GM18870 (cell line): ENCODE measurements around the gene MBOAT1.
"Not testable (repeated sequence)": the region's sequence is repeated elsewhere in the genome, so short reads cannot be mapped to it uniquely, and the experiment has no call there.

Source experiments
- ATAC-seq: cut with Tn5 transposase; IDR thresholded peaks from one replicate; pipeline ENCODE4 v1.9.1; 2021; ENCODE audit warnings: moderate library complexity; ENCODE audit not compliant: unreplicated experiment

Gene MBOAT1

DNA sequence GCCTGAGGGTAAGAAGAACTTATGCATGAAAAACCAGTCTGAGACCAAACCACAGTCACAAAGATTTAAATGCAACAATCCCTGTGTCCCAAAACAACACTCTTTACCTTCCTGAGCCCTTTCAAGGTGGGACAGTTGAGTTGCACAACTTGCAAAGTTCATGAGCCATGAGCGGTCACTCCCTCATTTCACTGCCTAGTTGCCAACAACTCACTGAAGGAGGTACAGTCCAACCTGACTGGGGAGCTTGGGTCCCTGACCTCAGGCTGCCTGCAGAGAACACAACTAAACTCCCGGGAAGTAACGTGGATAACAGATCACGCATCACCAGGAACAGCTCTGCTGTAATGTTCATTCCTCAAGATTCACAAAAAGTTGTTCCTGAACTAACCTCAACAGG lies 69.4 kb downstream of the MBOAT1 start:
- no peak for ATAC-seq

DNA sequence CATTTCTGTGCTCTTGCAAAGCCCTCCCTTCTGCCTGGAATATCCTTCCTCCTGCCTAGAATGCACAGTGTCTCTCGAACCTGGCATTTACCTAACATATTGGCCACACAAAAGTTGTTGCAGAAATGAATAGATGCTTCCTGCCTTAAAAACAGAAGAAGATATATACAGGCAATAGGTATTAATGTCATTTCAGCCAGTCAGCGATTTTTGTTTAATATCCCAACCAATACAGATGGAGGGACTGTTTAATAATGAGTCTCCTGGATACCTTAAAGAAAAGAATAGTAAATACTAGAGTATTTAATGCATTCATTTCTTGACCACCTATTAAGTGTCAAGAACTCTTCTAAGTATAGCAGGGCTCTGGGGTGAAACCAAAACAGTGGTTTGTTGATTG lies 70.3 kb downstream of the MBOAT1 start:
- no peak for ATAC-seq

DNA sequence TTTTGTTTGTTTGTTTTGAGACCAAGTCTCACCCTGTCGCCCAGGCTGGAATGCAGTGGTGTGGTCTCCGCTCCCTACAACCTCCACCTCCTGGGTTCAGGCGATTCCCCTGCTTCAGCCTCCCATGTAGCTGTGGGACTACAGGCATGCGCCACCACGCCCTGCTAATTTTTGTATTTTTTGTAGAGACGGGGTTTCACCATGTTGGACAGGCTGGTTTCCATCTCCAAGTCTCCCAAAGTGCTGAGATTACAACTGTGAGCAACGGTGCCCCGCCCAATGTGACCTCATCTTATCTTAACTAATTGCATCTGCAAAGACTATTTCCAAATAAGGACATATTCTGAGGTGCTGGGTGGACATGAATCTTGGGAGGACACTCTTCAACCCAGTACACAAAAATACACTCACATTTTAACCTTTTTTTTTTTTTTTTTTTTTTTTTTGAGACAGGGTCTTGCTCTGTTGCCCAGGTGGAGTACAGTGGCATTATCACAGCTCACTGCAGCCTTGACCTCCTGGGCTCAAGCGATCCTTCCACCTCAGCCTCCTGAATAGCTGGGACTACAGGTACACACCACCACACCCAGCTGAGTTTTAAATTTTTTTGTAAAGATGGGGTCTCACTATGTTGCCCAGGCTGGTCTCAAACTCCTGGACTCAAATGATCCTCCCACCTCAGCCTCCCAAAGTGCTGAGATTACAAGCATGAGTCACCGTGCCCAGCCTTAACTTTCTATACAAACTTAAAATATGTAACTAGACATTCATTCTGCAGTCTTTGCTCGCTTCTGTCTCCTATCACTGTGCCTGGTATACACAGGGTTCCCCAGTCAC lies 72.9 kb downstream of the MBOAT1 start:
- not testable (repeated sequence) for ATAC-seq

DNA sequence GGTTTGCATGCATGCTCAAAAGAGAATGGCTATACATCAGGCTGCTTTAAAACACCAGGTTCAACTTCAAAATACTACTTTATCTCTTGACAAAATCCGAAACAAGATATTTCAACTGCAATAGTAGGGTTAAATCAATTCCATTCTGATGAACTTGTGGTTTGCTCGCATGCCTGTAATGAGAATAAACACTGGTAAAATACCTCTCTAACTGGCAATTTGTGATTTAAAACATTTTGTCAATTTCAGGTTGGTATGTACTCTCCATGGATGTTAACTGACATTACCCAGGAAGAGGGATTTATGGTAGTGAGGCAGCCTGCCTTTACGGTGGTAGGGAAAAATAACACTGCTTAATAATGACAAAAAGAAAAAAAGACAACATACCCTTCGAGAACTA lies 74.4 kb downstream of the MBOAT1 start:
- ATAC-seq = no peak

DNA sequence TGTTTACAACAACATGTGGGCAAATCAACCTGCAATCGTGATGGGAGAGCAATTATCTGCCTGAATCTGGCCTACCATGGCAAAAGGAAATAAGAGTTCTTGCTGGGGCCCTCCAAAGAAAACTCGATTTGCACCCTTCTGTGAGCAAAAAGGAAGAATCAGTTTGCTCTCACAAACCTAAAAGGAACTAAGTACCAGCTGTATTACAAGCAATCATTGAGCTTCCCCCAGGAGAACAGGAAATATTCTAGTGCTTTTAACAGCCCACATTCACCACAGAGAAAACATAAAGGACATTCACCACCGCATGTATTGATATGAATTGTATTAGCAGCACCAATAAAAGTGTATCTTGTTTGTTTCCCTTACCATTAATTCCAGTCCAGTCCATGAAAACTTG lies 75.0 kb downstream of the MBOAT1 start:
- ATAC-seq = no peak

DNA sequence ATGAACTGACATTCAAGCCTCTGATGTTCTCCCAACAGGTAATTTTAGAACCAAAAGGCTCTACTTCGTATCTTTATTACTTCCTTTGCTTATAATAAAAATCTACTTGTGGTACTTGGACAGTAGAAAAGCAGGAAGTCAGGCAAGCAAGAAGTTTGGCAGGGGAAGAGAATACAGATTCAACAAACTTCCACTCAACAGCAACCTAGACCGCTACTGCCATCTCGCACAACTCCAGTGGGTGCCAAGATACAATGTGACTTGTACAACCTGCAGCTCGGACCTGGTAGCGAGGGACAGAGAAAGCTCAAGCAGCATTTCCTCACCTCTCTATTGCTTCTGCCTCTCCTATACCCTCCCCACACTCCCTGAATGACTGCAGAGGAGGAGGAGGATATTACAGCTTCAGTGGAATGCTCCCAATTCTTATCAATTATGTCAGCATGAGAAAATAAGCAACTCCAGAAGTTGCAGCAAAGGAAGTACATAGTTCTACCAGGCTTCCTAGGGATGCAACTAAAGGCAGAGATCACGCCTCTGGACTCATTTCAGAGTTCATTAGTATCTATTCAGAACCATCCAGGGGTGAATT lies 76.5 kb downstream of the MBOAT1 start:
- ATAC-seq = no peak

DNA sequence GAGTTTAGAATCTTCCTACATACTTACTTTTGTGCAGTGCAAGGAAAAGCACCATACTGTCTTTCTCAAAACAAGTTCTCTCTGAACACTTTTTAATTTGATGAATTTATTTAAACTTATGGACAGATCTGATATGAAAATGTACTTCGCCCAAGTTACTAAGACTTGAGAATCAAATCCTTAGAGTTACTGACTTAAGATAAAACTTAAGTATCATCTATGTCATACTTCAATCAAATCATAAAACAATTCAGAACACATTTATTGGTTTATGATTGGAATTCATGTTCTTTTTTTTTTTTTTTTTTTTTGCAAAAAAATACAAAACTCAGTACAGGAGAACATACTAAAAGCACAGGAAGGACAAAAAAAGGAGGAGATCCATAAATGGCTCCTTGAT lies 77.7 kb downstream of the MBOAT1 start:
- no peak for ATAC-seq

DNA sequence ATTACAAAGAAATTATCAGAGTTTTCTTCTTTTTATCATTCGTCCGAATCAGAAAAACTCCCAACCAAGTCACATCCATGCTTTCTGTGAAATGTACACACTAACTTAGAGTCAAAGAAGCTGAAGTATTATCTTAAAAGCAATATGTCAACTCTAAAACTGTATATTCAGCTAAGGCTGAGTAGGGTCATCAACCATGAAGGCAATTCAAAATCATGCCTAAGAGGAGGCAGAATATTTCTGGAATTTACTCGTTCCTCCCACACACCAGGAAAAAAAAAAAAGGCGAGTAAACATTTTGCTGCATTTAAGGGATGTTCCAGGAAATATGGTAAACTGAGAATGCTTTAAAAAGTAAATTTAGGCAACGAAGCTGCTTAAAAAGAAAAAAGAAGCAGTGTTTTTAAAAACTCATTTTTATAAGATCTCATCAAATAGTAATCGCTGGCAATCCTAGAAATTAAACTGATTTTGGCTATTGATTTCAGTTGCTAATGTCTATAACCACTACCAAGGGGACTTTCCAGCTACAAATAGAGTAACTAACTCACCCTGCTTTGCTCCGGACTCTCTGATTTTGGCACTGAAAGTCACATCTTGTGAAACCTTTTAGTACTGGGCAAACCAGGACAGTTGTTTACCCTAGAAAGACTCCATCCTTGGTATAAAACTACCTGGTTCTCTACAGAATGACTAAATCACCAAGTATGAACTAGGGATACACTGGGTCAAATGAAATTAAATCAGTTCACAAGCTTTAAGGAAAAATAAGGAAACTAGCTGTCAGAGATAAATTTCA lies 82.8 kb downstream of the MBOAT1 start:
- no peak for ATAC-seq

DNA sequence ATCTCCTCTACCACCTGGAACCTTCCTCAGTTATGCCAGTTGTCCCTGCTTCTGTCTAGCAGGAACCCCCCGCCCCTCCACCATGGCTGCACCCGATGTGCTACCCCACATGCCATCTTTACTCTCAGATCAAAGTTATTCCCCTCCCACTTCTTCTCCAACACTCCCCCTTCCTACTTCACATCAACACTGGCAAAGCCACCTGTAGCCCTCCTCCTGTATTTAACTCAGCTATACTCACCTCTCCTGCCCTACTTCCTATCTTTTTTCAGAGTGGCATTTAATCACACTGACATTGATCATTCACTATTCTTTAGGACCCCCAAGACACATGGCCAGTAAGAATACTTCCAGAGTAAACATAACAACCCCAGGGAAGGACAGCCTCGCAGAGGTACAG lies 84.3 kb downstream of the MBOAT1 start:
- no peak for ATAC-seq

DNA sequence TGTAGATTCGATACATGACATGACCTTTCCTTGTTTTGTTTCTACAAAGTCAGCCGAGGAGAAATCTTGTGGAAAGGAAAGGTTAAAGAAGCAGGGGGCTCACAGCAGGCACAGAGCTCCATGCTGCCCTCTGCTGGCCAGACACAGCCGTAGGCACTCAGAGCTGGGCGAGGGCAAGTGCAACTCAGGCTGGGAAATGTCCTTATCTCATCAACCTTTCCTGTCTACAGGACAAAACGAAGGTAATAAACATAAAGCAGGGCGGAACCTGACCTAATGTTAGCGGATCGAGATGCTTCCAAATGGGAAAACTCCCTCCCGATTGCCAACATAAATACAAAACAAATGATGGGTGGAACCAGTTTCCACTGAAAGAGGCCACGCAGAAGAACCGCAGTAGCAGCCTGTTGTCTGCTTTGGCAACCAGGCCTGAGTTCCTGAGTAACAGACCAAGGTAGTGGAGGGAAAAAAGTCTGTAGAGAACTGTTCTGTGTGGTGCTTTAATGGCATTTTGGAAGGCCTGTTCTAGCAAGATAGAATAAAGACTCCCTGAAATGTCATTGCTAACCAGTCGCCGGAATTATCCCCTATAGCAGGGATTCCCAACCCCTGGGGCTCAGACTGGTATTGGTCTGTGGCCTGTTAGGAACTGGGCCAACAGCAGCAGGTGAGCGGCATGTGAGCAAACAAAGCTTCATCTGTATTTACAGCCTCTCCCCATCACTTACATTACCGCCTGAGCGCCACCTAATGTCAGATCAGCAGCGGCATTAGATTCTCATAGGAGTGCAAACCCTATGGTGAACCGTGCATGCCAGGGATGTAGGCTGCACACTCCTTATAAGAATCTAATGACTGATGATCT lies 85.2 kb downstream of the MBOAT1 start:
- ATAC-seq = no peak

DNA sequence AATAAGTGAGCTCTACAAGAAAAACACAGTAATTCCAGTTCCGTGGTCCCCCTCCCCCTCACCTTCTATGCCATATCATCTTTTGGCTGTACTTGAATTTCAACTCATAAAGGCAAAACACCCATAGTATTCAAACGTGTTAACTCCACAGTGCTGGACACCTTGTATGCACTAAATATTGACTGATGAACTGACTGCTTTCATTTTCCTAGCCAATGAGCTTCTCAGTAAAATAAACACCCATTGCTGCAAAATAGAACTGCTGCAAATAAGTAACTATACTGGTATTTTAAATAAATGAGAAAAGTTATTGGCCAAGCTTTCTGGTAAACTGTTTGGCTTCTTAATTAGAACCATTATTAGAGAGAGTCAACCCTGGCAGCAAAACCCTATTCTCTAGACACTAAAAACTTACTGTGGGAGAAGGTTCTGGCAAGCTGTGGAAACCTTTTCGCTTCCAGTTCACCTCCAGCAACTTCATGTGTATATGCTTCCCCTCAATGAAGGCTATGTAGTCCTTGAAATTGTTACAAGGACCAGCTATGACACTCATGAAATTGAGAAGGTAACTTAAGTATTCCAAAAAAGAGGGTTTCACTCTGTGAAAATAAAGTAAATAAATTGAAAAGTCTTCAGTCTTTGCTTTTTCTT lies 86.0 kb downstream of the MBOAT1 start:
- ATAC-seq = no peak

DNA sequence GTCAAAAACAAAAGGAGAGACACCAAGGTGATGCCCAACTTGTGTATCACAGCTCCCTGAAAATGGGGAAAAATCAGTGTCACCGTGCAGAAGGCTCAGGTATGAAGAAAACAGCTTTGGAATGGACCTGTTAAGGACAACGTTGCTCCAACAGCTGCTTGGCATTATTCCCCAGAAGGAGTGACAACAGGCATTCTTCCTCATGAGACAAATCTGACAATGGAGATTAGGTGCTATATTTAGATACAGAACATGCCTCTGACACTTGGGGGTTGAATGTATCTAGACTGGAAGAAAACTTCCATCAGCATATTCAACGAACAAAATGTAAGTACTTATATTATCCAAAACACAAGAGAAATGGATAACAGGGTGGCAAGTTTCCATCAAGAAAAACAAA lies 87.7 kb downstream of the MBOAT1 start:
- ATAC-seq = no peak

DNA sequence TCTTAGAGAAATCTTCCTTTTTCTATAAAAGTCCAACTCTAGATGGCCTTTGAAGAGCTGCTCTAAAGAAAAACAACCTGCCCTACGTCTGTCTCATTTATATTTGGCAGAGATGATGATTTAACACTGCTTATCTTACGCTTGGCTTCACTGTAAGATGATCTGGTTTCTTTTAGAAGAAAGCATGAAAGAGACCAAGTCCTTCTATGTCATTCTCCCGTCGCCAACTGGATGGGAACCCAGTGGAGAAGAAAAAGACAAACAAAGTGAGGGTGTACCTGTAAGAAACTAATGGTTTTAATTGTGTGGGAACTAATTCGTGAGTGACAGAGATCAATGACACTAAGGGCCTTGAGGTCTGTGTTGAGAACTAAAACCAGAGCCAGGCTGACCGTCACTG lies 92.8 kb downstream of the MBOAT1 start:
- no peak for ATAC-seq

DNA sequence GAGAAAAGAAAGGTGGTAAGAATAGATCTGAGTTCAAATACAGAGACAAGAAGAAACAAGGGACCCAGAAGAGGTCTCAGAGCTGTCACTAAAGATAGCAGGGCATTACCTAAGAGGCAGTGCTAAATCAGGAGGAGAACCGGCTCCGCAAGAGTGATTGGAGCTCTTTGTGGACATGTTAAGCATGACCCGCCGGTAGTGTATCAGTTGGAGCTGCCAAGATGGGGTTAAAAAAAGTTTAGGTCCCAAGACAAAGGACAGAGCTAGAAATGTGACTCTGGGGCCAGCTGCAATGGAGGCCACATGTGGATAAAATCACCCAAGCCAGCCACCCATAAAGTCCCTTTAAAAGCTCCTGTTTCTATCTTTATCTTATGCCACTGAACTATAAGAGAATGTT lies 93.4 kb downstream of the MBOAT1 start:
- no peak for ATAC-seq

DNA sequence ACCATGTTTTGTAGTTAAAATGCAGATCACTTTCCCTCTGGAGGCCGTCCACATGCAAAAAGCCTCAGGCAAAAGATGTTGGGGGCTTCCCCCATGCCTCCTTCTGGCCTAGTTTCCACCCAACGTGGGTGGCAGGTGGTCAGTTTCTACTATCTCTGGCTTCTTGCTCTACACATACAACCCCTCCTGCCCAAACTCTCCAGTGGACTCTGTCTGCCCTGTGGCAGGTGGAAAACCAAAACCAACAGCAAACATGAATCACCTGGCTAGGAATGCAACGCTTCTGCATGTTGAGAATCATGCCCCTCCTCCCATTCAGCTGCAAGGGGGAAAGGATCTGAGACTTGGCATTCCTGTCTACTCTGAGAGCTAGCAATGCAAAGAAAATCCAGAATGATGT lies 94.8 kb downstream of the MBOAT1 start:
- ATAC-seq = peak; percentile 47

DNA sequence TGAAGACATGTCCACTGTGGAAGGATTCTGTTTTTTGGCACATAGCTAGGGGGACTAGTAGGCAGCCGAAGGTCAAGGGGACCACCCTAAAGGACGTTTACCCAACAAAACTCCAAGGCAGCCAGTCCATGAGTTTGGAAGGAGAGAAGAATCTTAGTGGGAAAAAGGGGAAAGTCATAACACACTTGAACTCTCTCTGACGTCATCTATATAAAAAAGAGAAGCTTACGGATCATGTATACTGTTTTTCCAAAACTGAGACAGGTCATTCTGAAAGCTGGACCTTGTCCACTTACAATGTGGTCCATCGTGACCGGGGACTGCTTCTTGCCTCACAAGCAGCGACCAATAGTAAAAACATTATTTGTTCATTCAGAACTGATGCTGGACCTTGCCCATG lies 95.5 kb downstream of the MBOAT1 start:
- no peak for ATAC-seq

DNA sequence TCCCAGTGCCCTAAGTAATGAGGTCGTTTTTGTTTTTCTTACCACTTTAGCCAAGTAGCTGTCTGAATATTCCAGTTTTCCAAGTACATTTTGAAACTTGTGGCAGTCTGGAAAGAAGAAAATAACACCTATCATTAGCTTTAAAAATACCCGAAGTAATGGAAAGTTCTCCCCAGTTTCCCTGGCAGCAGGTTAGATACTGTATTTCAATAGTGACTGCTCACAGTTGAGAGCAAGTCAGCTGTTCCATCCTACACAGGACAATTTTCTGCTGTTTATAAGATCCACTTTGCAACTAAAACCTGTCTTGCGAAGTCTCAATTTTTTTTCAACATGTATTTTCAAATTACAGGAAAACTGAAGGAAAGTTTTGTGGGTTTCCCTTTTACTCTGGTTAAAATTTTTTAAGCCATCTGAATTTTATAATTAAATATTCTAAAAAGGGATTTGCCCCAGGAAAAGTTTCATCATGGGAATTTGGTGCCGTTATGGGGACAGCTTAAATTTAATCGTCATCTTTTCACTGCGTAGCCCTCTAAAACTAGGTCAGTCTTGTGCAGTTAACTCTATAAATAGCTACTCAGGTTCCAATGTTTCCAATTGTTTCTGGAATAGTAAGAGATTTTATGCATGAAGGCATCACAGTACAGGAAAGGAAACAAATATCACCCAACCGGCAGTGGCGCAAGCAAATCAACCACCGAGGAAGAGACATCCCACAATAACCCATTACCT lies 96.9 kb downstream of the MBOAT1 start:
- no peak for ATAC-seq

DNA sequence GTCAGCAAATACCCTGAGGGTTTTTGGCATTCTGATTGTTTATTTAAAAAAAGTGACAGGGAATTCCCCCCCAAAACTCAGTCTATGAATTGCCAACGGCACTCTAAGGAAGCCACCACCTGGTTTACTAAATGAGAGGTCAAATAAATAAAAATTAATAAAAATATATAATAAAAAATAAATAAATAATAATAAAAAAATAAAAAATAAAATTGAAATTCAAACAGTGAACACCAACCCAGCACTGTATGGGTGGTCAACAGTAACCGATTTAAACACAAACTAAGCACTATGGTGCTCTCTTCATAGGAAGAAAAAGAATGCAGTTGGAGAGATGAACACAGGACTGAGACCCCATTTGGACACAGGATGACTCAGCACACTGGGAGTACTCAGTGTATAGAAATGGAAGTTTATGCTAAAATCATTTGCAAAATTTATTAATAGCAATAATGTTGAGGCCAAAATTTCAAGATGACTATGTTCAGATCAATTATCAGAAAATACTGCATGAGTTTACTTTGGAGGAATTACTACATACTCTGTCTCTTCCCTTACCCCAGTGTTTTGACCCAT lies 98.5 kb downstream of the MBOAT1 start:
- ATAC-seq = no peak

DNA sequence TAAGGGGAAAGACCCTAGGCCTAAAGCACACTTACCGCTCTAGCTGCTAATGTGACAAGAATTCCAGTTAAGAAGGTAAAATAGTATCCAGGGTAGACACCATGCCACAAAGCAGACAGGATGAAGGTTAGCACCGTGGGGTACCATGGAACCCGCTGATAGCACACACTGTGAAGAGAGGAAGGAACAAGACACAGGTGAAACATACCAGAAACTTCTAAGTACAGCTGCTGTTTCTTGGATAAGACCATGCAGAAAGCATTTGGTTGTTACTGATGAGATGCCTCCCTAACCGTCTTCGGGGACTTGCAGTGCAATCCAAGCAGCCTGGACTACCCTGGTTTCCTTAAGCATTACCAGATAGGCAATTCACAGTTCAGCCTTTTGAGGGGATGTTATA lies 99.4 kb downstream of the MBOAT1 start:
- ATAC-seq = no peak

DNA sequence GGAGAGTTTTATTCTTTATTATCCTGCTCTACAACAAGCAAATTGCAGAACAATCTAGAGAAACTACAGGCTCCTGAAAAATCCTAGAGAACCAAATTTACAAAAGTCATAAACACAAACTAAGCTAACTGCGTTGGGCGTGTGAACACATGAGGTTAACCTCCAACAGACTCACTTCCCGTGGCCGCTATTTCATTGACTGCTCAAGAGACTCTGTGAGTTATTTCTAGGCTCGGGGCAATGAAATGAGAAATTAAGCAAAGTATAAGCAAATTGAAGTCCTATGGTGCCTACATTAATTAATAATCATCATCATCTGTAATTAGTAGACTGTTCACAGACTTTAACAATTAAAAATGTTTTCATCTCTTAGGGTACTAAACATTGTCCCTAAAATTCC lies 100.0 kb downstream of the MBOAT1 start:
- ATAC-seq = no peak
